ENCODE measurements around the gene MICAL3.

MICAL3 gene

GRCh38 chr22:17916226-17916889, 108.0 kb downstream of the MICAL3 start:
- H3K9me3 ChIP-seq (ENCODE audit: control insufficient read depth, low read length) = no peaks in the 10 kb centered on the region
- 82% methylated on average over 13 of the region's 13 CpGs for WGBS, 2 experiments
- peaks cover 12% of the 10 kb centered on the region for H3K4me1 ChIP-seq (ENCODE audit: control insufficient read depth, insufficient read depth, low read length)
- no peak overlapping the region for H3K4me3 ChIP-seq (ENCODE audit: insufficient read depth, low read depth, low read length)
- no peaks in the 10 kb centered on the region for H3K36me3 ChIP-seq (ENCODE audit: control insufficient read depth, insufficient read depth, low read length)
- no peaks in the 10 kb centered on the region for H3K27me3 ChIP-seq (ENCODE audit: control insufficient read depth, insufficient read depth, low read length, poor library complexity, severe bottlenecking)
- no peak overlapping the region for H3K27ac ChIP-seq (ENCODE audit: insufficient read depth, low read depth, low read length, poor library complexity, severe bottlenecking)

- H3K9me3 ChIP-seq (ENCODE audit: control insufficient read depth, low read length) = no peaks in the 10 kb centered on the region
- peaks cover 16% of the 10 kb centered on the region for H3K4me1 ChIP-seq (ENCODE audit: control insufficient read depth, insufficient read depth, low read length)
- no peak overlapping the region for H3K4me3 ChIP-seq (ENCODE audit: insufficient read depth, low read depth, low read length)
- H3K27ac ChIP-seq (ENCODE audit: insufficient read depth, low read depth, low read length, poor library complexity, severe bottlenecking) = no peak overlapping the region
- H3K36me3 ChIP-seq (ENCODE audit: control insufficient read depth, insufficient read depth, low read length) = no peaks in the 10 kb centered on the region
- 90 to 91% methylated on average over 7 of the region's 7 CpGs for WGBS, 2 experiments
- H3K27me3 ChIP-seq (ENCODE audit: control insufficient read depth, insufficient read depth, low read length, poor library complexity, severe bottlenecking) = no peaks in the 10 kb centered on the region
These were observed 108.7 kb downstream of the MICAL3 start for GRCh38 chr22:17915676-17916075.

GRCh38 chr22:17915188-17915587, 109.2 kb downstream of the MICAL3 start:
- Histone ChIP-seq H3K4me3 (ENCODE audit: insufficient read depth, low read depth, low read length) (no peak overlapping the region), H3K27ac (ENCODE audit: insufficient read depth, low read depth, low read length, poor library complexity, severe bottlenecking) (no peak overlapping the region), H3K4me1 (ENCODE audit: control insufficient read depth, insufficient read depth, low read length) (peaks cover 16% of the 10 kb centered on the region), H3K9me3 (ENCODE audit: control insufficient read depth, low read length) (no peaks in the 10 kb centered on the region), H3K27me3 (ENCODE audit: control insufficient read depth, insufficient read depth, low read length, poor library complexity, severe bottlenecking) (no peaks in the 10 kb centered on the region), H3K36me3 (ENCODE audit: control insufficient read depth, insufficient read depth, low read length) (no peaks in the 10 kb centered on the region)
- WGBS, 2 experiments = 89 to 90% methylated on average over 10 of the region's 10 CpGs

DNA sequence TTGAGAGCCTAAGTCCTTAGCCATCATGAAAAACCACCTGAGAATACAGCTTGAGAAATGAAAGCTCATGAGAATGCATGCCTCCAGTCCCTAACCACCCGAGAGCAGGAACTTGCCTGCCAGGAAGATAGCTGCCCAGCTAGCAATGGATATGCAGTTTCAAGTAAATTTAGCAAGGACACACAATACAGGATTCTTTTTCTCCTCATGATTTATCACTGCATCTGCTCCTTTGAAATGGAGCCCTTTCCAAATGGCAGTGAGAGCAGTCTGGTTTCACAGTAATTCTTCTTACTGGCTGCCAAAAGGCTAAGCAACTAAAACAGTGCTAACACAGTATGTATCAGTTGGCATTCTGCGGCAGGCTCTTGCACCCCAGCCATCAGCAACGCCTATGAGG, 109.9 kb downstream of the MICAL3 start:
- no peak overlapping the region for H3K27ac ChIP-seq (ENCODE audit: insufficient read depth, low read depth, low read length, poor library complexity, severe bottlenecking)
- H3K4me3 ChIP-seq (ENCODE audit: insufficient read depth, low read depth, low read length) = no peak overlapping the region
- H3K36me3 ChIP-seq (ENCODE audit: control insufficient read depth, insufficient read depth, low read length) = no peaks in the 10 kb centered on the region
- peaks cover 17% of the 10 kb centered on the region for H3K4me1 ChIP-seq (ENCODE audit: control insufficient read depth, insufficient read depth, low read length)
- no peaks in the 10 kb centered on the region for H3K9me3 ChIP-seq (ENCODE audit: control insufficient read depth, low read length)
- H3K27me3 ChIP-seq (ENCODE audit: control insufficient read depth, insufficient read depth, low read length, poor library complexity, severe bottlenecking) = no peaks in the 10 kb centered on the region
- 88 to 92% methylated on average over 3 of the region's 3 CpGs for WGBS, 2 experiments

GRCh38 chr22:17913801-17914347, 110.5 kb downstream of the MICAL3 start:
- 89 to 95% methylated on average over 6 to 7 of the region's 8 CpGs for WGBS, 2 experiments
- Histone ChIP-seq H3K27me3 (ENCODE audit: control insufficient read depth, insufficient read depth, low read length, poor library complexity, severe bottlenecking) (no peaks in the 10 kb centered on the region), H3K27ac (ENCODE audit: insufficient read depth, low read depth, low read length, poor library complexity, severe bottlenecking) (no peak overlapping the region)

GRCh38 chr22:17912945-17913721, 111.2 kb downstream of the MICAL3 start:
- 73 to 74% methylated on average over 12 of the region's 12 CpGs for WGBS, 2 experiments
- Histone ChIP-seq H3K4me1 (ENCODE audit: control insufficient read depth, insufficient read depth, low read length) (peaks cover 17% of the 10 kb centered on the region), H3K9me3 (ENCODE audit: control insufficient read depth, low read length) (no peaks in the 10 kb centered on the region), H3K27me3 (ENCODE audit: control insufficient read depth, insufficient read depth, low read length, poor library complexity, severe bottlenecking) (no peaks in the 10 kb centered on the region), H3K4me3 (ENCODE audit: insufficient read depth, low read depth, low read length) (no peak overlapping the region), H3K27ac (ENCODE audit: insufficient read depth, low read depth, low read length, poor library complexity, severe bottlenecking) (no peak overlapping the region), H3K36me3 (ENCODE audit: control insufficient read depth, insufficient read depth, low read length) (no peaks in the 10 kb centered on the region)

More at GRCh38 chr22:17913801-17914347, 110.5 kb downstream of the MICAL3 start:
- H3K9me3 ChIP-seq (ENCODE audit: control insufficient read depth, low read length) = no peaks in the 10 kb centered on the region
- H3K4me3 ChIP-seq (ENCODE audit: insufficient read depth, low read depth, low read length) = no peak overlapping the region
- peaks cover 17% of the 10 kb centered on the region for H3K4me1 ChIP-seq (ENCODE audit: control insufficient read depth, insufficient read depth, low read length)
- no peaks in the 10 kb centered on the region for H3K36me3 ChIP-seq (ENCODE audit: control insufficient read depth, insufficient read depth, low read length)

DNA sequence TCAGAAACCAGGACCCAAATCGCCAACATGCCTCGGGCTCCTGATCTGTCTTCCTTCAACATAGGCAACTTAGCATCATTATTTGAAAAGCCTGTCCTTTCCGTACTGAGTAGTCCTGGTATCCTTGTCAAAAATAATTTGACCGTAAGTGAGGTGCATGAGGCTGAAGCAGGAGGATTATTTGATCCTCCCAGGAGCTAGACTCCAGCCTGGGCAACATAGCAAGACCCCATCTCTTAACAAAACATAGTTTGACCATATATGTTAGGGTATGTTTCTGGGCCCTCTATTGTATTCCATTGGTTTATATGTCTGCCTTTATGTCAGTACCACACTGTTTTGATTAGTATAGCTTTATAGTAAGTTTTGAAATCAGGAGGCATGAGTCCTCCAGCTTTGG, 112.5 kb downstream of the MICAL3 start:
- no peaks in the 10 kb centered on the region for H3K9me3 ChIP-seq (ENCODE audit: control insufficient read depth, low read length)
- H3K36me3 ChIP-seq (ENCODE audit: control insufficient read depth, insufficient read depth, low read length) = no peaks in the 10 kb centered on the region
- H3K4me1 ChIP-seq (ENCODE audit: control insufficient read depth, insufficient read depth, low read length) = peaks cover 17% of the 10 kb centered on the region
- H3K4me3 ChIP-seq (ENCODE audit: insufficient read depth, low read depth, low read length) = no peak overlapping the region
- 93 to 96% methylated on average over 4 of the region's 4 CpGs for WGBS, 2 experiments
- H3K27me3 ChIP-seq (ENCODE audit: control insufficient read depth, insufficient read depth, low read length, poor library complexity, severe bottlenecking) = no peaks in the 10 kb centered on the region
- no peak overlapping the region for H3K27ac ChIP-seq (ENCODE audit: insufficient read depth, low read depth, low read length, poor library complexity, severe bottlenecking)

GRCh38 chr22:17911312-17911705, 113.1 kb downstream of the MICAL3 start:
- Histone ChIP-seq H3K9me3 (ENCODE audit: control insufficient read depth, low read length) (no peaks in the 10 kb centered on the region), H3K36me3 (ENCODE audit: control insufficient read depth, insufficient read depth, low read length) (no peaks in the 10 kb centered on the region), H3K27me3 (ENCODE audit: control insufficient read depth, insufficient read depth, low read length, poor library complexity, severe bottlenecking) (no peaks in the 10 kb centered on the region), H3K4me3 (ENCODE audit: insufficient read depth, low read depth, low read length) (no peak overlapping the region), H3K4me1 (ENCODE audit: control insufficient read depth, insufficient read depth, low read length) (peaks cover 17% of the 10 kb centered on the region), H3K27ac (ENCODE audit: insufficient read depth, low read depth, low read length, poor library complexity, severe bottlenecking) (no peak overlapping the region)
- 92 to 95% methylated on average over 6 of the region's 6 CpGs for WGBS, 2 experiments

- Histone ChIP-seq H3K27ac (ENCODE audit: insufficient read depth, low read depth, low read length, poor library complexity, severe bottlenecking) (peak overlapping the region; percentile 56), H3K4me3 (ENCODE audit: insufficient read depth, low read depth, low read length) (no peak overlapping the region)
- WGBS, 2 experiments = 49 to 53% methylated on average over 12 of the region's 12 CpGs
These were observed 113.6 kb downstream of the MICAL3 start for GRCh38 chr22:17910561-17911311.

GRCh38 chr22:17907748-17908051, 116.7 kb downstream of the MICAL3 start:
- Histone ChIP-seq H3K36me3 (ENCODE audit: control insufficient read depth, insufficient read depth, low read length) (peaks cover 7% of the 10 kb centered on the region), H3K9me3 (ENCODE audit: control insufficient read depth, low read length) (no peaks in the 10 kb centered on the region), H3K27me3 (ENCODE audit: control insufficient read depth, insufficient read depth, low read length, poor library complexity, severe bottlenecking) (no peaks in the 10 kb centered on the region), H3K27ac (ENCODE audit: insufficient read depth, low read depth, low read length, poor library complexity, severe bottlenecking) (no peak overlapping the region), H3K4me3 (ENCODE audit: insufficient read depth, low read depth, low read length) (no peak overlapping the region), H3K4me1 (ENCODE audit: control insufficient read depth, insufficient read depth, low read length) (peaks cover 36% of the 10 kb centered on the region)
- WGBS, 2 experiments = 96% methylated on average over 9 of the region's 9 CpGs

More at GRCh38 chr22:17910561-17911311, 113.6 kb downstream of the MICAL3 start:
- Histone ChIP-seq H3K27me3 (ENCODE audit: control insufficient read depth, insufficient read depth, low read length, poor library complexity, severe bottlenecking) (no peaks in the 10 kb centered on the region), H3K36me3 (ENCODE audit: control insufficient read depth, insufficient read depth, low read length) (peaks cover 1% of the 10 kb centered on the region), H3K4me1 (ENCODE audit: control insufficient read depth, insufficient read depth, low read length) (peaks cover 17% of the 10 kb centered on the region), H3K9me3 (ENCODE audit: control insufficient read depth, low read length) (no peaks in the 10 kb centered on the region)
